ENCODE measurements around the gene ARHGEF4.

GRCh38 chr2:130813722-130814121, 23.0 kb upstream of the ARHGEF4 start:
- no peak for TF ChIP-seq CTCF (IDR thresholded peaks at IDR 0.05; ENCODE audit: insufficient read depth, low read depth, low read length)
- TF ChIP-seq EZH2 (IDR thresholded peaks at IDR 0.05; ENCODE audit: insufficient read depth, low read length) = no peak

Measured in astrocyte (in vitro differentiated cells and primary cell).